GM12878 (cell line): ENCODE data around the gene CCNY. TPM values are rescaled to one million over a fixed set of nuclear protein-coding genes. Genes with fewer than 3 reads are reported as not detected.

Experiments
- ATAC-seq: fragments of 200-7000 bp; cut with Tn5 transposase; 3 replicates; pipeline ENCODE4 v1.9.1; 2020; ENCODE audit warnings: mild to moderate bottlenecking, moderate library complexity
- BruUV-seq: library from RNA; stranded (reverse); fragments of 400-500 nt; replicated peaks from 2 replicates; lab custom pipeline; 2021; lab: Mats Ljungman, UMichigan
- CTCF ChIA-PET: fragments of 300-600 bp; sonication (Branson Sonifier 250); formaldehyde crosslinking; extraction: SDS; loops from one replicate; lab custom pipeline; 2021; ENCODE audit warnings: inconsistent platforms; lab: Yijun Ruan, JAX
- POLR2A ChIA-PET: fragments of 350-600 bp; formaldehyde crosslinking; extraction: SDS; loops from one replicate; lab custom pipeline; 2021; ENCODE audit warnings: inconsistent platforms; lab: Charles Lee
- RAD21 ChIA-PET: fragments of 300-600 bp; sonication (Branson Sonifier 250); formaldehyde crosslinking; loops from one replicate; lab custom pipeline; 2023; ENCODE audit warnings: antibody characterized with exemption; ENCODE audit not compliant: unreplicated experiment; lab: Charles Lee
- SMC1A ChIA-PET: fragments of 300-600 bp; sonication (Branson Sonifier 250); formaldehyde crosslinking; loops from one replicate; lab custom pipeline; 2023; ENCODE audit not compliant: unreplicated experiment, uncharacterized antibody; lab: Charles Lee
- DNase-seq: peaks from one replicate; pipeline ENCODE4 v3.0.0-alpha.2; 2011; ENCODE audit warnings: low read depth, low spot score
- FAIRE-seq: peaks from 3 replicates; lab custom pipeline; 2011; peaks lifted over from hg19 to GRCh38; lab: Jason Lieb, UNC
- H2AFZ ChIP-seq: 2 replicates; pipeline ENCODE4 v1.6.0; 2011; ENCODE audit warnings: low read depth, low read length, control low read depth; ENCODE audit not compliant: control insufficient read depth
- H3K27ac ChIP-seq: 2 replicates; pipeline ENCODE4 v1.5.1; 2011; ENCODE audit warnings: control low read depth; ENCODE audit not compliant: control insufficient read depth, insufficient read depth
- H3K27me3 ChIP-seq, 2 experiments: replicated peaks in 1 of 2; 2 replicates each; pipeline versions ENCODE4 v1.6.0 to v1.6.1; 2011; ENCODE audit warnings: low read length in 1 of 2; ENCODE audit not compliant: control insufficient read depth in 2 of 2, insufficient read depth in 2 of 2
- H3K36me3 ChIP-seq, 2 experiments: 2 replicates each; pipeline ENCODE4 v1.5.1; 2011; ENCODE audit warnings: low read length in 1 of 2; ENCODE audit not compliant: control insufficient read depth in 2 of 2, insufficient read depth in 2 of 2
- H3K4me1 ChIP-seq: 2 replicates; pipeline ENCODE4 v1.6.1; 2011; ENCODE audit warnings: mild to moderate bottlenecking, low read length, moderate library complexity, mixed read lengths; ENCODE audit not compliant: control insufficient read depth, insufficient read depth
- H3K4me2 ChIP-seq: 2 replicates; pipeline ENCODE4 v1.6.0; 2011; ENCODE audit warnings: control low read depth; ENCODE audit not compliant: control insufficient read depth, insufficient read depth
- H3K4me3 ChIP-seq: fragments of 200-600 bp; sonication (generic); 2 replicates; pipeline ENCODE4 v1.5.1; 2016
- H3K79me2 ChIP-seq: 2 replicates; pipeline ENCODE4 v1.6.0; 2011; ENCODE audit warnings: low read length; ENCODE audit not compliant: control insufficient read depth, insufficient read depth
- H3K9ac ChIP-seq: 2 replicates; pipeline ENCODE4 v1.8.0; 2011; ENCODE audit warnings: low read length, control low read depth, mixed read lengths; ENCODE audit not compliant: control insufficient read depth, insufficient read depth
- H3K9me3 ChIP-seq: replicated peaks from 3 replicates; pipeline ENCODE4 v1.5.1; 2011; ENCODE audit warnings: mild to moderate bottlenecking, low read length; ENCODE audit not compliant: control insufficient read depth, insufficient read depth
- H4K20me1 ChIP-seq: 2 replicates; pipeline ENCODE4 v1.6.0; 2011; ENCODE audit not compliant: control insufficient read depth, insufficient read depth
- ATF7 ChIP-seq: fragments of 450-650 bp; IDR thresholded peaks from 2 replicates; pipeline ENCODE4 v1.6.1; 2016; ENCODE audit warnings: low read depth, mild to moderate bottlenecking
- CBX5 ChIP-seq: sonication (generic); IDR thresholded peaks from 2 replicates; pipeline ENCODE4 v1.6.1; 2016; ENCODE audit warnings: low read depth, moderate library complexity, mild to moderate bottlenecking, inconsistent platforms
- JUND ChIP-seq: IDR thresholded peaks from 2 replicates; pipeline ENCODE4 v1.6.1; 2012; ENCODE audit warnings: low read depth, mild to moderate bottlenecking, low read length, improper control_type of control experiment, moderate library complexity
- KLF5 ChIP-seq: fragments of 450-650 bp; IDR thresholded peaks from 2 replicates; pipeline ENCODE4 v1.6.1; 2014; ENCODE audit warnings: mild to moderate bottlenecking; ENCODE audit not compliant: partially characterized antibody
- PML ChIP-seq: IDR thresholded peaks from 2 replicates; pipeline ENCODE4 v1.6.1; 2012; ENCODE audit warnings: low read length, inconsistent platforms
- RUNX3 ChIP-seq: IDR thresholded peaks from 2 replicates; pipeline ENCODE4 v1.6.1; 2012; ENCODE audit warnings: low read length, inconsistent platforms
- SKIL ChIP-seq: fragments of 450-650 bp; IDR thresholded peaks from 2 replicates; pipeline ENCODE4 v1.6.1; 2017; ENCODE audit warnings: mild to moderate bottlenecking, low read depth, inconsistent platforms; ENCODE audit not compliant: poor library complexity, severe bottlenecking
- SUZ12 ChIP-seq: fragments of 200-600 bp; sonication (generic); IDR thresholded peaks from one replicate; pipeline ENCODE4 v1.6.1; 2018; ENCODE audit warnings: antibody characterized with exemption, mild to moderate bottlenecking; ENCODE audit not compliant: unreplicated experiment
- TCF12 ChIP-seq: IDR thresholded peaks from 2 replicates; pipeline ENCODE4 v1.6.1; 2011; ENCODE audit warnings: low read depth, mild to moderate bottlenecking, low read length
- TCF3 ChIP-seq: IDR thresholded peaks from 2 replicates; pipeline ENCODE4 v1.6.1; 2012; ENCODE audit warnings: low read depth, mild to moderate bottlenecking, low read length, borderline replicate concordance; ENCODE audit not compliant: insufficient read depth
- ZNF384 ChIP-seq: IDR thresholded peaks from 2 replicates; pipeline ENCODE4 v1.6.1; 2012; ENCODE audit warnings: low read depth, mild to moderate bottlenecking, low read length, improper control_type of control experiment, borderline replicate concordance
- WGBS: methylation state at CpG from one replicate; pipeline ENCODE4 v1.1.6; 2016; ENCODE audit warnings: low lambda C conversion rate; ENCODE audit not compliant: insufficient replicate concordance, insufficient coverage; ENCODE audit errors: missing lambda C conversion rate; 5-methylcytosine and 5-hydroxymethylcytosine counted together
- in situ Hi-C: fragments of 300-500 bp; cut with MboI; formaldehyde crosslinking; loops from 9 replicates; pipeline ENCODE4 v1.14.3; 2018; ENCODE audit warnings: mixed read lengths
- intact Hi-C: fragments of 100-400 bp; cut with micrococcal nuclease; formaldehyde crosslinking; loops from one replicate; pipeline ENCODE4 v1.14.2; 2022; ENCODE audit not compliant: unreplicated experiment
- polyA plus RNA-seq, 11 experiments: library from polyadenylated mRNA; depleted of rRNA in 4 of 11; unstranded in 6 of 11; stranded (reverse) in 5 of 11; fragments of >200 nt; fragmentation: Nextera tagmentation in 4 of 11; fragmentation: Illumina TruSeq in 1 of 11; extraction: Ambion mirVana in 4 of 11; extraction: Trizol in 1 of 11; gene quantifications; 1 replicate in 1 of 11; 2 replicates in 10 of 11; pipeline versions ENCODE4 v1.2.1 to v1.2.3, GENCODE V29; 2011 to 2016; ENCODE audit warnings: inconsistent platforms in 2 of 11, missing spikeins in 2 of 11, low read depth in 1 of 11
- total RNA-seq, 4 experiments: library from RNA; depleted of rRNA in 3 of 4; stranded (reverse); fragments of >200 nt in 3 of 4; fragmentation: Illumina TruSeq in 1 of 4; extraction: Trizol in 1 of 4; gene quantifications; 2 replicates each; pipeline versions ENCODE4 v1.2.1 to v1.2.3, GENCODE V29; 2013 to 2021
- TF ChIP-seq, protein P1 (sequence below): IDR thresholded peaks from 2 replicates; pipeline ENCODE4 v1.6.1; 2011; ENCODE audit warnings: mild to moderate bottlenecking, low read depth, low read length, moderate library complexity; ENCODE audit not compliant: insufficient replicate concordance

Gene CCNY
- total and polyA plus RNA-seq, 10 of the 15 experiments (the other 5 are each of a cell fraction or from before 2014, with no cell fraction given): 3.6 to 50.0 (median 26.1) TPM

- TF ChIP-seq, protein P1, sequence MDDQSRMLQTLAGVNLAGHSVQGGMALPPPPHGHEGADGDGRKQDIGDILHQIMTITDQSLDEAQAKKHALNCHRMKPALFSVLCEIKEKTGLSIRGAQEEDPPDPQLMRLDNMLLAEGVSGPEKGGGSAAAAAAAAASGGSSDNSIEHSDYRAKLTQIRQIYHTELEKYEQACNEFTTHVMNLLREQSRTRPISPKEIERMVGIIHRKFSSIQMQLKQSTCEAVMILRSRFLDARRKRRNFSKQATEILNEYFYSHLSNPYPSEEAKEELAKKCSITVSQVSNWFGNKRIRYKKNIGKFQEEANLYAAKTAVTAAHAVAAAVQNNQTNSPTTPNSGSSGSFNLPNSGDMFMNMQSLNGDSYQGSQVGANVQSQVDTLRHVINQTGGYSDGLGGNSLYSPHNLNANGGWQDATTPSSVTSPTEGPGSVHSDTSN: no peak
- TF ChIP-seq SUZ12 (no peak), CBX5 (no peak), TCF3 (no peak), ZNF384 (no peak)
Observed at GRCh38 chr10:35336084-35336831, at the start of gene CCNY (continued).

- no peaks in the 10 kb centered on the region for H3K4me1 ChIP-seq
- SMC1A ChIA-PET: no interaction called here
- H3K79me2 ChIP-seq: no peaks in the 10 kb centered on the region
- no peak overlapping the region for H3K27ac ChIP-seq
- in situ Hi-C loops: no loop called here
- TF ChIP-seq TCF3: no peak
- TF ChIP-seq RUNX3: no peak
- TF ChIP-seq SKIL: no peak
- TF ChIP-seq TCF12: no peak
- no peak for TF ChIP-seq ATF7
- TF ChIP-seq JUND: no peak
- no peak for TF ChIP-seq PML
- no peak for TF ChIP-seq KLF5
- 0% methylated on average over 1 of the region's 1 CpG for WGBS
- H4K20me1 ChIP-seq: no peaks in the 10 kb centered on the region
- H3K4me3 ChIP-seq: no peak overlapping the region
- H3K9me3 ChIP-seq: no peaks in the 10 kb centered on the region
- no peak overlapping the region for H2AFZ ChIP-seq
- no TSS peak for BruUV-seq
- intact Hi-C loops: no loop called here
- H3K9ac ChIP-seq: no peak overlapping the region
- no peak for DNase-seq
- RAD21 ChIA-PET: no interaction called here
- FAIRE-seq: no peak
- CTCF ChIA-PET: no interaction called here
- no peak overlapping the region for H3K4me2 ChIP-seq
- no peaks in the 10 kb centered on the region for H3K27me3 ChIP-seq
- ATAC-seq: no peak
- POLR2A ChIA-PET: no interaction called here
- H3K36me3 ChIP-seq: no peaks in the 10 kb centered on the region
Observed at GRCh38 chr10:35289198-35289597, 47.1 kb upstream of the CCNY start.
